ENCODE data around the gene SDK2.

SDK2 gene

GRCh38 chr17:73430848-73431247 is 213.4 kb downstream of the SDK2 start:
- DNase-seq (ENCODE audit: insufficient read length, low spot score) (no peak), FAIRE-seq (no peak)
- TF ChIP-seq, protein P1, sequence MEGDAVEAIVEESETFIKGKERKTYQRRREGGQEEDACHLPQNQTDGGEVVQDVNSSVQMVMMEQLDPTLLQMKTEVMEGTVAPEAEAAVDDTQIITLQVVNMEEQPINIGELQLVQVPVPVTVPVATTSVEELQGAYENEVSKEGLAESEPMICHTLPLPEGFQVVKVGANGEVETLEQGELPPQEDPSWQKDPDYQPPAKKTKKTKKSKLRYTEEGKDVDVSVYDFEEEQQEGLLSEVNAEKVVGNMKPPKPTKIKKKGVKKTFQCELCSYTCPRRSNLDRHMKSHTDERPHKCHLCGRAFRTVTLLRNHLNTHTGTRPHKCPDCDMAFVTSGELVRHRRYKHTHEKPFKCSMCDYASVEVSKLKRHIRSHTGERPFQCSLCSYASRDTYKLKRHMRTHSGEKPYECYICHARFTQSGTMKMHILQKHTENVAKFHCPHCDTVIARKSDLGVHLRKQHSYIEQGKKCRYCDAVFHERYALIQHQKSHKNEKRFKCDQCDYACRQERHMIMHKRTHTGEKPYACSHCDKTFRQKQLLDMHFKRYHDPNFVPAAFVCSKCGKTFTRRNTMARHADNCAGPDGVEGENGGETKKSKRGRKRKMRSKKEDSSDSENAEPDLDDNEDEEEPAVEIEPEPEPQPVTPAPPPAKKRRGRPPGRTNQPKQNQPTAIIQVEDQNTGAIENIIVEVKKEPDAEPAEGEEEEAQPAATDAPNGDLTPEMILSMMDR (IDR thresholded peaks at IDR 0.05; ENCODE audit: insufficient read depth, missing control alignments), result no peak

DNA sequence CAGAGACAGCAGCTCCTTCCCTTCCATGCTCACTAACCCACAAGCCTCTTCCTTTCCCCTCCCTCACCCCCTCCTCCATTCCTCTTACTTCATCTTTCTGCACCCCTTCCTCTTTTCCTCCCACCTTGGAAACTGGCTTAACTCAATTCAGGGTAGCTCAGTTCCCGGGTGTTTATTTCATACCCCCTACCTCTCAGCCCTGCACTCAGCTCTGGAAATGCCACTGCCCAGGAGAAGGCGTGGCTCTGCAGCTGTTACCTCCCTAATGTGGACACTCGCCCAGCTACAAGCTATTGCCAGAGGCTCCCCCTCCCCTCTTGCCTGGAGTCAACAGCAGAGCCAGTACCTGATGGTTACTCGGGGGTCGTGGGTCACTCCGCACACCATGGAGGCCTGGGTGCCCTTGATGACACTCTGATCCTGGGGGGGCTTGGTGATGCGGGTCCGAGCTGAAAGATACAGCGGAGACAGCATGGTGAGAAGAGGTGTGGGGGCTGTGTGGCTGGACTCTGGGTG is 214.0 kb downstream of the SDK2 start:
- no peak for DNase-seq (ENCODE audit: insufficient read length, low spot score)
- TF ChIP-seq, protein P1 (IDR thresholded peaks at IDR 0.05; ENCODE audit: insufficient read depth, missing control alignments), result no peak
- no peak for FAIRE-seq

- FAIRE-seq (no peak), DNase-seq (ENCODE audit: insufficient read length, low spot score) (peak; percentile 68)
- TF ChIP-seq, protein P1 (IDR thresholded peaks at IDR 0.05; ENCODE audit: insufficient read depth, missing control alignments), result peak; percentile 99
These were observed 214.6 kb downstream of the SDK2 start for GRCh38 chr17:73429440-73430164.

DNA sequence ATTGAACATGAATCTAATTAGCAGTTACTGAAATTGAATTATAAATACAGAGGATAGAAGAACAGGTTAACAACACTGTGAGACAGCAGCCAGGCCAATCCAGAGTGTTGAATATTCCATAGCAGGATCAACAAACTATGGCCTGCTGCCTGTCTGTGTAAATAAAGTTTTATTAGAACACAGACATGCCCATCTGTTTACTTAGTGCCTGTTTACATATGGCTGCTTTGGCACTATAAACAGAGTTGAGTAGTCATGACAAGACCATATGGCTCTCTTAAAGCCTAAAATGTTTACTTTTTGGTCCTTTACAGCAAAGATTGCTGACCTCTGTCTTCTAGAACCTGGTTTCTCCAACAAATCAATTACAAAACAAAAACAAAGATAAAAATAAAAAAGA is 217.0 kb downstream of the SDK2 start:
- TF ChIP-seq, protein P1 (IDR thresholded peaks at IDR 0.05; ENCODE audit: insufficient read depth, missing control alignments), result no peak
- DNase-seq (ENCODE audit: insufficient read length, low spot score), result no peak
- no peak for FAIRE-seq

DNA sequence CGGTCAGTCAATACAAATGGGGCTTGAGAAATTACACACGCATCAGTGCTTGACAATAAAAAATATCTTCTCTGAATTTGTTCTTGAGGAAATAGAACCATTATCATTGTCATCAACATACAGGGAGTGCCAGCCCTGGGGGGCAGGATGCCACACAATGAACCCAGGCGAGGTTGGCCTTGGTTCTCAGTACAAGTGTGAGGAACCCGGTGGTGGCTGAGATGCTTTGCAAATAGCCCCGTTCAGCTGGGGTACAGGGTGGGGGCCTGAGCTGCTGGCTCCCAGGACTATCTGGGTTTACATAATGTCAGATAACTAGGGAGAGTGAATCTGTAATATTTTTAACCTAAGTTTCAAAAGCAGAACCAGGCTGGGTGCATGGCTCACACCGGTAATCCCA is 219.7 kb downstream of the SDK2 start:
- no peak for DNase-seq (ENCODE audit: insufficient read length, low spot score)
- TF ChIP-seq, protein P1 (IDR thresholded peaks at IDR 0.05; ENCODE audit: insufficient read depth, missing control alignments), result no peak
- FAIRE-seq, result no peak

DNA sequence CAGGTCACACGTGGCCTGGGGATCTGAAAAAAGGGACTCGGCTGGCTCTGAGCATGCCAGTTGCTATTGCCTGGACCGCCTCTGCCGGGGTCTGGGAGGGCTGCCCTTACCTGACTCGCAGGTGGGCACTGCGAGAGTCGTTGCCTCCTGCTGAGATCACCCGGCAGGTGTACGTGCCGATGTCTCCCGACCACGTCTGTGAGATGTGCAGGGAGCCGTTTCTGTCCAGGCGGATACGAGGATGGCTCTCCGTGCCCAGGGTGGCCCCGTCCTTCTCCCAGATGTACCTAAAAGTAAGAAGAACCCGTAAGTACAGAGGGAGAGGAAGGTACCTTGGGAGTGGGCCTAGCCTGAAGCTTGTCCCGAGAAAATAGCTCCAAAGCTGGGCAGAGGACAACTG is 220.4 kb downstream of the SDK2 start:
- TF ChIP-seq, protein P1 (IDR thresholded peaks at IDR 0.05; ENCODE audit: insufficient read depth, missing control alignments), result no peak
- no peak for DNase-seq (ENCODE audit: insufficient read length, low spot score)
- no peak for FAIRE-seq

GRCh38 chr17:73423159-73423715 is 221.0 kb downstream of the SDK2 start:
- TF ChIP-seq, protein P1 (IDR thresholded peaks at IDR 0.05; ENCODE audit: insufficient read depth, missing control alignments), result no peak
- FAIRE-seq (no peak), DNase-seq (ENCODE audit: insufficient read length, low spot score) (no peak)
